Medulla oblongata (tissue), 1 donor: ENCODE measurements around the gene DNAJC30.
"Not testable (repeated sequence)": the region's sequence is repeated elsewhere in the genome, so short reads cannot be mapped to it uniquely, and the experiment has no call there.

Source experiments
- DNase-seq: peaks from one replicate; pipeline ENCODE4 v3.0.0-alpha.2; 2015; ENCODE audit errors: extremely low spot score

DNAJC30 gene

DNA sequence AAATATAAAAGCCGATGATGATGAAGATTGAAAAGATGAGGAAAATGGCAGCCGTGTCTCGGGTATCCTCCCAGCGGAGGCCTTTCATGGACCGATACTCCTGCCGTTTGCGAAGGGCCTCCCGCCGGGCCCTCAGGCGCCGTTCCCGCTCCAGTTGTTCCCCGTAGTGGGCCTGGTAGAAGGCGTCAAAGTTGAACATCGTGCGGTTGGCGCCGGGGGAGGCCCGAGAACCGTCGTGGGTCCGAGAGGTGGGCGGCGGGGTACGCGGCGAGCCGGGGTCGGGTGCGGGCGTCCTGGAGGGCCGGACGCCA lies 553 bp downstream of the DNAJC30 start:
- DNase-seq = no peak

DNA sequence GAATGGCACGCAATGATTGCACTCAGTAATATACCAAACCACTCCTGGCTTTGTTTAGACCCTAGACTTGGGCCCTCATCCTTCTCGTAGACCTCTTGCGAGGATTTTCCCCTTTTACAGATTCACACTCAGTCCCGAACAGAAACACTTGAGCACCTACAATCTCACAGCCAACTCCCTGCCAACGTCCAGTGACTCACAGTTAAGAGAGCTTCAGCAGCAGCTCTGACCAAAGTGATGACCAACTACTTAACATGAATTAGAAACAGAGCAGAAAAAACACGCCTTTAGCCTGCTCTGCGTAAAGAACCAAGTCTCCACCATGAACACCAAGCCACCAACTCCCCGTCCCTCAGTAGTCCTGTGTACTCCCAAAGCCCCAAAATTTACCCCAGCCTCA lies 2.2 kb downstream of the DNAJC30 start:
- no peak for DNase-seq

DNA sequence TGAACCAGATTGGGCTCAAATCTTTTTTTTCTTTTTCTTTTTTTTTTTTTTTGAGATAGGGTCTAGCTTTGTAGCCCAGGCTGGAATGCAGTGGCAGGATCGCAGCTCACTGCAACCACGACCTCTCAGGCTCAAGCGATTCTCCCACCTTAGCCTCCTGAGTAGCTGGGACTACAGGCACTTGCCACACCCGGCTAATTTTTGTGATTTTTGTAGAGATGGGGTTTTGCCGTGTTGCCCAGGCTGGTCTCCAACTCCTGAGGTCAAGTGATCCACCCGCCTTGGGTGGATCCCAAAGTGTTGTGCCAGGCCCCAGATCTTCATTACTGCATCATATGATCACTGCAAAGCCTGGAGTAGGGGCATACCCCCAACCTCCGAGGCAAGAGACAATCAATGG lies 2.8 kb downstream of the DNAJC30 start:
- no peak for DNase-seq

DNA sequence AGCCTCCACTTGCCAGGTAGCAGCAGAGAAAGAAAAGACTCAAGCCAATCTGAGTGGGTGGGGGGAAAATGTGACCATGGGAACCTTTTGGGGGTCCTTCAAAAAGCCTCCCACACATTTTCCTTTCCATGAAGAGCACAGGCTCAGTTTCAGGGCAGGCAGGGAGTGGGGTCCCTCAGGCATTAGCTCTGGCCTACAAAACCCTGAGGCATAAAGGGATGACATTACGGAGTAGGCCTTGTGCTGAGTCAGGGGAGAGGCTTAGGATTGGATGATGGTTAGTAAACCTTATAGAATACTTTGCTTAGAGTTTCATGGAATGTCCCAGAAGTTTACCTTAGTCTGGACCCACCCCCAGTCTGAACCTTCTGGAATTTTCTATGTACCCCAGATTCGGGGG lies 3.5 kb downstream of the DNAJC30 start:
- no peak for DNase-seq

DNA sequence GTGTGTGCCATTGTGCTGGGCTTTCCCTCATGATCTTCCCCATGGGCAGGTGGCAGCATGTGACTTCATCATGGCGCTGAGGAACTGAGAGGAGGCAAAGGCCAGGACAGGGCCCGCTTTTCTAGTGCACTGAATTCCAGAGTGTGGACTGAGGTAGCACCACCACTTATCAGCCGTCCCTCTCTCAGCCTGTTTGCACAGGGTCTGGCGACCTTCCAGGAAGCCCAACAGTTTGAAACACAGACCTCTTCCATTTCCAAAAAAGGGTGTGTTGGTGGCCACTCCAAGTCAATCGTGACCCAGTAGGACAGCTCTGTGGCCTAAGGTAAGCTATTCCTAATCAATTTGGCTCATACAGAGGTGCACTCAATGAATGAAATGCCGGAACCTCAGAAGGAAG lies 4.4 kb downstream of the DNAJC30 start:
- no peak for DNase-seq

DNA sequence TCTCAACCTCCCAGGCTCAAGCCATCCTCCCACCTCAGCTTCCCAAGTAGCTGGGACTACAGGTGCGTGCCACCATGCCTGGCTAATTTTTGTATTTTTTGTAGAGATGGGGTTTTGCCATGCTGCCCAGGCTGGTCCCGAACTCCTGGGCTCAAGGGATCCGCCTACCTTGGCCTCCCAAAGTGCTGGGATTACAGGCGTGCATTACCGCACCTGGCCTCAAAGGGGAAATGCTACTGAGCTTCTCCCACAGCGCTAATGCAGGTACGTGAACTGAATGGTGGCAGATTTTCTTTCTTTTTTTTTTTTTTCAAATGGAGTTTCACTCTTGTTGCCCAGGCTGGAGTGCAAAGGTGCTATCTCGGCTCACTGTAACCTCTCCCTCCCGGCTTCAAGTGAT lies 7.2 kb downstream of the DNAJC30 start:
- DNase-seq = not testable (repeated sequence)

DNA sequence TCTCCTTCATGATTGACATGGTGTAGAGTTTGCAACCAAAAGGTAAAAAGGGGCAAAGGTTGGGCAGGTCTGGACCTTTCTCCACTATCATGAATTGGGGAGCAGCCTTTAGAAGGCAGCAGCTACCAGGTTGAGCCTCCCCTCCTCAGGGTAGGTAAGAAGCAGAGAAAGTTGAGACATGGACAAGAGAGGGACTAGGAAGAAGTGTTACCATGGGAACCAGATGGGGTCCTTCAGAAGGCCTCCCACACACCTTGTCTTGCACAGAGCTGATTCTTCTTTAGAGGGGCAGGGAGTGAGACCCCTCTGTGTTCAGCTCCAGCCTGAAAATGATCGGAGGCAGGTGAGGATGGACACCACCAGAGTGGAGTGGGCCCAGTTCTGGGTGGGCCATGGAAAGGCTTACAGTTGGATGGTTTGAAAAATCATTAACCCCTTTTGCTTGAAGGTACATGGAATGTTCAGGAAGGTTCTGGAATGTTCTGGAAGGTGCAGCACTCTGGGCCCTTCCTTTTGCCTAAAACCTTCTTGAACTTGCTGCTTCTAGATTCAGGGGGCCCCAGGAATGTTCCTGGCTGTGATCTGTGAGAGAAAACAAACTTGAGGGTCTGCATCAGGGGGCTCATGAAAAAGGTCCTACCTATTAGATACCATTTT lies 8.7 kb downstream of the DNAJC30 start:
- DNase-seq = no peak

DNA sequence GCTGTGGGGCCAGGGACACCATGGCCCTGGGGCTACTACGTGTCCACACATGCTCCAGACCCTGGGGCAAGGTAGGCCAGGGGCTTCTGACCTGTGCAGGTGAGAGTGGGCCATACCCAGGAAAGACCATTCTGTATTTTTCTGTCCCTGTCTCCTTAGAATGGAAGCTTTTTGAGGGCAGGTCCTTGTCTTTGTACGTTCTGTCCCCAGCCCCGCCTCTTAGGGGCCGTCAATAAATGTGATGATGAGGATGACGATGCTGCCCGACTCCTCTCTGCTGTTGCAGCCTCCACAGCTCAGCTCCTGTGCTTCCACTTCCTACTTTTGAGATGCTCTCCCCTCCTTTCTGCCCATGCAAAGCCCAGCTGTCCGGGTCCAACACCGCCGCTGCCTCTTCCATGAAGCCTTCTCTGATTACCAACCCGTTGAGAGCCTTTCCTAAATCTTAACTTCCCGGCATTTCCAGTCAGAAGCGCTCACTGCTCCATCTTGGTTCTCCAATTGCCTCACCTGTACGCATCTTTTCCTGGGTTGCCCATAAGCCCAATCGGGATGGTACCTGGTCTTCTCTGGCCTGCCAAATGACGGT lies 11.3 kb downstream of the DNAJC30 start:
- DNase-seq = no peak

DNA sequence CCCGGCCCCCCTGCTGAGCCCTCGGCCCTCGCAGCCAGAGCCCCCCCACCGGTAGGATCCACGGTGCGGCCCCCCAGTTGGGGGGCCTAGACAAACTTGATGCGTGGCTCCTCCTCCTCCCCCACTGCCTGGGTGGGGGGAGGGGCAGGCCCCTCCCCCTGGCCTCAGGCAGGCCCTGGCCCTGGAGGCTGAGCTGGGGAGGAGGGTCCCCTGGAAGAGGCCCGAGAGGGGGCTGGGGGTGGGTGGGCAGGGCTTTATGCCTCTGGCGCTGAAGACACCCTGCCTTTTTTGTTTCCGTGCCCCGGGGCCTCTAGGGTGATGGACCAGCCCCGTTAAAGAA lies 12.0 kb downstream of the DNAJC30 start:
- DNase-seq = no peak

DNA sequence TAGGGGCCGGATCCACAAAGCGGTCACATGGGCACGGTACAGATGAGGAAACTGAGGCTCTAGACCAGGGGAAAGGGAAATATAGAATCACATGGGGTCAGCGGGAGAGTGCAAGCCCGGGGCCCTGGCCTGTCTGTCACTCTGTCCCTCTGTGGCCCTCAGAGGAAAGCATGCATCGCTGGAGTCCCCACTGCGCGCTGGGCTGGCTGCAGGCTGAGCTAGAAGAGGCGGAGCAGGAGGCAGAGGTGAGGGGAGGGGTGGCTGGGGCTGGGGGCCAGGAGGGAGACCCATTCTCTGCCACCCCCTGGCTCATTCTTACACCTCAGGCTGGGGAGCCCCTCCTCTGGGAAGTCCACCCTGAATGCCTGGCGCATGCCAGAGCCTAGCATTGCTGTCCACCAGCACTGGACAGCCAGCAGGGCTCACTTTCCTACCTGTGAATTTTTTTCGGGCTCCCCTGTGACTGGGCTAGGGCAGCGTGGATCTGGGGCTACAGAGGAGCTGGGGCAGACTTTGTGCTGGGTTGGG lies 13.3 kb downstream of the DNAJC30 start:
- no peak for DNase-seq

DNA sequence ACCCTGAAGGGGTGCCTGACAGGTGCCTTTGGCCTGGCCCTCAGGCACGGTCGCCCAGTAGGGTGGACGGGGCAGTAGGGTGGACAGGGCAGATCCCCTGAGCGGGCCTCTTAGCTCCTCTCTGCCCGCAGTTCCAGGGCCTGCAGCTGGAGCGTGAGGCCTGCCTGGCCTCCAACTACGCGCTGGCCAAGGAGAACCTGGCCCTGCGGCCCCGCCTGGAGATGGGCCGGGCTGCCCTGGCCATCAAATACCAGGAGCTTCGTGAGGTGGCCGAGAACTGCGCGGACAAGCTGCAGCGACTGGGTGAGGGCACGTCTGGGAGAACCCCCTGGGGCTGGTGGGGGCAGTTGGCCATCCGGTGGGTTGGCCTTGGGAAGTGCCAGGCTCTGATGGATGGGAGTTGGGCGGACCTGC lies 14.0 kb downstream of the DNAJC30 start:
- no peak for DNase-seq

DNA sequence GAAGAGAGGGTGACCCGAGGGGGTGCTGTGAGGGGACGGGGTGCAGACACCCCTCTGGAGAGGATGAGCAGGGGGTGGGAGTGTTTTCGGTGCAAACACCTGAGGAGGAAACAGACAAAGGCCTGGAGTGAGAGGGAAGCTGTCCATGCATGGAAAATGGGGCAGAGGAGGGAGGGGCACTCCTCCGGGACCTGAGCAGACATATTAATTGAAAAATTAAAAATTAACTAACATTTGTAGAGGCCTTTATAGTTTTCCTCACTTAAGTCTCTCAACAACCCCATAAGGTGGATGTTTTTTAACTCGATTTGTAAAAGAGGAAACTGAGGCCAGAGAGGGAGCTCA lies 14.4 kb downstream of the DNAJC30 start:
- no peak for DNase-seq

DNA sequence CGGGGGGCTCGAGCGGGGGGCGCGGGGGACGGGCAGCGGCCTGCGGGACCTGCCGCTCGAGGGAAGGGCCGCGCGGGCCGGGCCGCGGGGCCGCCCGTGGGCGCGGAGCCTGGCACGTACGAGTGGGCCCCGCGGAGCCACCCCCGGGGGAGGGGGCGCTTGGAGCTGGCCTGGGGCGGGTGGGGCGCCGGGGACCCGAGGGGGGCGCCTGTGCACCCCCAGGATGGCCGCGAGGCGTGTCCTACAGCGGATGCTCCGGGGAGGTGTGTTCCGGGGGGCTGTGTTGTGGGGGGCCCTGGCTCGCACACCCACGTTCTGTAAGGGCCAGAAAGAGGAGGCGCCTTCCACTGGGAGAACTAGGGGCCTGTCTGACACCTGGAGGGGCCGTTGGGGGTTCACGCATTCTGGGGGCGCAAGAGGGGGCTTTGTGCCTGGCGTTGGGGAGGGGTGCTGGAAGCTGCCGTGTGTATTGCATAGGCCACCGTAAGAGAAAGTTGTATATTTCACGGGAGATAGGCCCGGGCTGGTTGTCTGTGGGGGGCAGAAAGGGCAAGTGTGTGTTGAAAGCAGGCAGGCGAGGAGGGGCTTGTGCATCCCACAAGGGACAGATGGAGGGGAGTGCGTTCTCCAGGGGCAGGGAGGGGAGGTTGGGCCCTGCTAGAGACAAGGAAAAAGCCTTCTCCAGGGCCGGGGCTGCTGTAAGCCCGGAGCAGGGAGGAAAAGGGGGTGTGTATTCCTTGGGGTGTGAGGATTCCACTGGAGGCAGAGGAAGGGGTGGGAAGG lies 15.0 kb downstream of the DNAJC30 start:
- no peak for DNase-seq

DNA sequence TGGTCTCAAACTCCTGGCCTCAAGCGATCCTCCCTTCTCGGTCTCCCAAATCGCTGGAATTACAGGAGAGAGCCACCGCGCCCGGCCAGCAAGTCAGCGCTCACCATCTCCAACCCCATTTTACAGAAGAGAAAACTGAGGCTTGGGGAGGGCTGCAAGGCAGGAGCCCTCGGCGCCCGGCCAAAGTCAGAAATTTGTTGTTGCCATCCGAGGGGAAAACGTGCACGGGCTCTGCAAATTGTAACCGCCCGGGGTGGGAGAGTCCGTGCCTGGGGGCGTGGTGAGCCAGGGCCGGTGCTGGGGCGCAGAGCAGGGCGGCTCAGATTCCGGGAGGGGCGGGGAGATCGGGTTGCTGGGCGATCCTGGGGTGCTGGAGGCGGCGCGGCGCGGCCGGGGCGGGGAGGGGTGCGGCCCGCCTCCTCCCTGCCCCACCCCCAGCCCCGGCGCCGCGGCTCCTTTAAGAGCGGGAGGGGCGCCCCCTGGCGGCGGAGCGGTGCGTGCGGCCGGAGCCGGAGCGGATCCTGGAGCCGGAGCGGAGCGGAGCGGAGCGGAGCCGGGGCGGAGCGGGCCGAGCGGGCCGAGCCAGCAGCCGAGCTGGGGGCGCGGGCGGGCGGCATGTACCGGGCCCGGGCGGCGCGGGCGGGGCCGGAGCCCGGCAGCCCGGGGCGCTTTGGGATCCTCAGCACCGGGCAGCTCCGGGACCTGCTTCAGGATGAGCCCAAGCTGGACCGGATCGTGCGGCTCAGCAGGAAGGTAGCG lies 15.7 kb downstream of the DNAJC30 start, which contains the start of gene VPS37D:
TSS of gene VPS37D (plus strand) at position 488 of the 759 bp plus-strand sequence. CDS start at position 616, 128 bp downstream.
- DNase-seq = peak; percentile 86

DNA sequence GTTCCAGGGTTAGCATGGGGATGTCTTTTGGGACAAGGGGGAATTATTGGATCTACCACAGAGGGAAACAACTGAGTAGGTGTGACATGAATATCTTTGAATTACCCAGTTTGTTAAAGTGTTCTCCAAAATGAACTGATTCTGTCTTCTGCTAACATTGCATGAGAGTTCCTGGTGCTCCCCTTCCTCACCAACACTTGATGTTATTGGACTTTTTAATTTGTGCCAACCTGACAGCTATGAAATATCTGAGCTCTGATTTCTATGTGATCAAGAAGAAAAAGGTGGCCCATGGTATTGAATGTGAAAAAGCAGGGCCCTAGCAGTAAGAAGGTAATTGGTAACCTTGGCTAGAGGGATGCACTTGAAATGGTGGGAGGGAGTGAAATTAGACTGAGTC lies 20.2 kb downstream of the DNAJC30 start:
- DNase-seq = no peak

DNA sequence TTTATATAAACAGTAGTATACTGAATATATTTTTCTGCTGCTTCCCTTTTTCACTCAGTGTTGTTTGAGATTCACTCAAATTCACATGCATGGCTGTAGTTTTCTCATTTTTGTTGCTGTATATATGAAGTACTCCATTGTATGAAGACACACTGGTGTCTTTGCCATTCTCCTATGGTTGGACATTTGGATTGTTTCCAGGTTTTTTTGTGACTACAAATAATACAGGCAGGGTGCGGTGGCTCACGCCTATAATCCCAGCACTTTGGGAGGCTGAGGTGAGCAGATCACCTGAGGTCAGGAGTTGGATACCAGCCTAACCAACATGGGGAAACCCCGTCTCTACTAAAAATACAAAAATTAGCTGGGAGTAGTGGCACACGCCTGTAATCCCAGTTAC lies 22.7 kb downstream of the DNAJC30 start:
- DNase-seq = not testable (repeated sequence)

DNA sequence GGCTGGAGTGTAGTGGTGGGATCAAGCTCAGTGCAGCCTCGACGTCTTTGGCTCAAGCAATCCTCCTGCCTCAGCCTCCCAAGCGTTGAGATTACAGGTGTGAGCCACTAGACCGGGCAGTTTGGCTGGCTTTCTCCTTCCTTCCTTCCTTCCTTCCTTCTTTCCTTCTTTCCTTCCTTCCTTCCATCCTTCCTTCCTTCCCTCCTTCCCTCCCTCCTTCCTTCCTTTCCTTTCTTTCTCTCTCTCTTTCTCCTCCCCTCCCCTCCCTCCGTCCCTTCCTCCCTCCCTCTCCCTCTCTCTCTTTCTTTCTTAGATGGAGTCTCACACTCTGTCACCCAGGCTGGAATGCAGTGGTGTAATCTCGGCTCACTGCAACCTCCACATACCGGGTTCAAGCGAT lies 23.3 kb downstream of the DNAJC30 start:
- DNase-seq = no peak

DNA sequence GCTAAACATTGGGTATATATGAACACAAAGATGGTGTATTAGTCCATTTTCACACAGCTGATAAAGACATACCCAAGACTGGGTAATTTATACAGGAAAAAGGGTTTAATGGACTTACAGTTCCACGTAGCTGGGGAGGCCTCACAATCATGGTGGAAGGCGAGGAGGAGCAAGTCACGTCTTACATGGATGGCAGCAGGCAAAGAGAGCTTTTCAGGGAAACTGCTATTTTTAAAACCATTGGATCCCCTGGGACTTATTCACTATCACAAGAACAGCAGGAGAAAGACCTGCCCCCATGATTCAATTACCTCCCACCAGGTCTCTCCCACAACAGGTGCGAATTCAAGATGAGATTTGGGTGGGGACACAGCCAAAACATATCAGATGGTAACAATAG lies 27.9 kb downstream of the DNAJC30 start:
- DNase-seq = not testable (repeated sequence)

DNA sequence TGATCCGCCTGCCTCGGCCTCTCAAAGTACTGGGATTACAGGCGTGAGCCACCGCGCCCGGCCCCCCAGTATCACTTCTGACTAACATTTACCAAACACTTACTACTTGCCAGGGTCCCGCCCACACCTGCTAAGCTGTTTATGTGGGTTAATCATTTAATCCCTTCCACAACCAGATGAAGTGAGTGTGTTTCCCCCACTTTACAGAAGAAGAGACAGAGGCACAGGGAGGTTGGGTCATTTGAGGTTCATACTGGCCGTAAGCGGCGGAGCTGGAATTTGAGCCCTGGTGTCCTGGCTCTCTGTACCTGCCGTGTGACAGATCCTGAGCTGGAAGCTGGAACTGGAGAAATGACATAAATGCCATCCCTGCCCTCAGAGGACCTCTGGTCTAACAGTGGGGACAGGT lies 30.7 kb downstream of the DNAJC30 start:
- DNase-seq = no peak

DNA sequence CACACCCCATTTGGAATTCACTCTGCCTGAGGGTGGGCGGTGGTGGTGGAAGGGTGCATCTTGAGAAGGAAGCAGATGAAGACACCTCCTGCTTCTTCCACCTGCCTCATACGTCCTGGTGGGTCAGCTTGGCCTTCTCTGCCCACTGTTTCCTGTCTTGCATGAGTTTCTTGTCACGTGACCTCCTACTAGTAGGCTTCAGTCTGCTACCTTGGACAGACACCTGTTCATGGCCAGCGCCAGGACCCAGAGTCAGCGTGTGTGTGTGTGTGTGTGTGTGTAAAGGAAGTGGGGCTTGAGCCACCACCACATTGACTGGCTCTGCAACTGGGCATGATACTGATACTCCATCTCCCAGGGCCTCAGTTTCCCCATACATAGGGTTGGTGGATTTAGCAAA lies 32.7 kb downstream of the DNAJC30 start:
- DNase-seq = no peak

DNA sequence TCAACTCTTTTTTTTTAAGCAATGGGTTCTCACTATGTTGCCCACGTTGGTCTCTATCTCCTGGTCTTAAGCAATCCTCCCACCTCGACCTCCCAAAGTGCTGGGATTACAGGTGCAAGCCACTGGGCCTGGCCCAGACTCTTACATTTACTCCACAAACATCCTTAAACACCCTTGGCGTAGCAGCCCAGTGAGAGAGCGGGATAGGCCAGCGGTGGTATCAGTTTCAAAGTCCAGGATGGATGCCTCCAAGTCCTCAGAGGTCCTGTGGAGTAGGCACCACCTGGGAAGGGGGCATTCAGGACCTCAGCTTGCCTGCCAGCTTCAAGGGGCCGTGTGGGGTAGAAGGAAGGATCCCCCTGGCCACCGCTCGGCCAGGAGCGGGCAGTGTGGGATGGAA lies 33.7 kb downstream of the DNAJC30 start:
- DNase-seq = no peak

DNA sequence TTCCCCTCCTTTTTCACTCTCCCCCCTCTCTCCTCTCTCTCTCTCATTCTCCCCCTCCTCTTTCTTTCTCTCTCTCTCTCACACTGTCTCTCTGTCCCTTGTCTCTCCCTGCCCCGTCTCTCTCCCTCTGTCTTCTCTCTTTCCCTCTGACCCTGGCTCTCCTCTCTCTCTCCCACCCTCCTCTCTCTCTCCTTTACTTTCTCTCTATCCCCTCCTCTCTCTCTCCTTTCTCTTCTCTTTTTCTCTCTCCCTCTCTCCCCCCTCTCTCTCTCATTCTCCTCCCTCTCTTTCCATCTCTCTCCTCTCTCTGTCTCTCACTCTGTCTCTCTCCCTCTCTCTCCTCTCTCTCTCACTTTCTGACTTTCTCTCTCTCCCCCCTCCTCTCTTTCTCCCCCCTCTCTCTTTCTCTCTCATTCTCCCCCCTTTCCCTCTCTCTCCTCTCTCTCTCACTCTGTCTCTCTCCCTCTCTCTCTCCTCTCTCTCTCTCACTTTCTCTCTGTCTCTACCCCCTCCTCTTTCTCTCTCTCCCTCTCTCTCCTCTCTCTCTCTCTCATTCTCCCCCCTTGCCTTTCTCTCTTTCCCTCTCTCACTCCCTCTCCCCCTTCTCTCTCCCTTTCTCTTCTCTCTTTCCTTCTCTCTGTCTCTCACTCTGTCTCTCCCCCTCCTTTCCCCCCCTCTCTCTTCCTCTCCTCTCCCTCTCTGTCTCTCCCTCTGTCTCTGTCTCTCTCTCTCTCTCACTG lies 34.5 kb downstream of the DNAJC30 start:
- no peak for DNase-seq
